Retinal pigment epithelial cell (primary cell): ENCODE results near the gene ACTN2.

Source experiments
- DNase-seq: peaks from one replicate; pipeline ENCODE4 v3.0.0-alpha.2; 2010; ENCODE audit warnings: low read depth
- H3K4me3 ChIP-seq: 2 replicates; pipeline ENCODE4 v1.5.1; 2011; ENCODE audit warnings: mild to moderate bottlenecking, low read length, control low read depth, moderate library complexity
- CTCF ChIP-seq: conservative IDR thresholded peaks from 2 replicates; pipeline ENCODE4 v1.5.1; 2011; ENCODE audit warnings: low read depth, low read length, control low read depth, inconsistent platforms

ACTN2 gene

GRCh38 chr1:236685917-236686814 is at the start of gene ACTN2:
Gene ACTN2 (plus strand): TSS chr1:236686499. CDS start chr1:236686674, 175 bp downstream.
- peak within 1 kb of the TSS; percentile 29 for H3K4me3 ChIP-seq
- TF ChIP-seq CTCF: no peak
- no peak for DNase-seq

- no peak overlapping the region for H3K4me3 ChIP-seq
These were observed 47.4 kb upstream of the ACTN2 start for GRCh38 chr1:236638945-236639344.

GRCh38 chr1:236639686-236640085 is 46.6 kb upstream of the ACTN2 start:
- no peak for TF ChIP-seq CTCF
- H3K4me3 ChIP-seq: no peak overlapping the region
- DNase-seq: no peak

More at GRCh38 chr1:236638945-236639344, 47.4 kb upstream of the ACTN2 start:
- no peak for DNase-seq
- no peak for TF ChIP-seq CTCF

- H3K4me3 ChIP-seq: no peak overlapping the region
- TF ChIP-seq CTCF: no peak
- DNase-seq: no peak
These were observed 43.5 kb upstream of the ACTN2 start for GRCh38 chr1:236642763-236643162.

GRCh38 chr1:236645016-236645680 is 41.2 kb upstream of the ACTN2 start:
- no peak for TF ChIP-seq CTCF
- no peak overlapping the region for H3K4me3 ChIP-seq
- no peak for DNase-seq

GRCh38 chr1:236654511-236654910 is 31.8 kb upstream of the ACTN2 start:
- DNase-seq: no peak
- TF ChIP-seq CTCF: no peak
- H3K4me3 ChIP-seq: no peak overlapping the region
